ENCODE measurements around the gene NCOA5.

The NCOA5 gene

DNA sequence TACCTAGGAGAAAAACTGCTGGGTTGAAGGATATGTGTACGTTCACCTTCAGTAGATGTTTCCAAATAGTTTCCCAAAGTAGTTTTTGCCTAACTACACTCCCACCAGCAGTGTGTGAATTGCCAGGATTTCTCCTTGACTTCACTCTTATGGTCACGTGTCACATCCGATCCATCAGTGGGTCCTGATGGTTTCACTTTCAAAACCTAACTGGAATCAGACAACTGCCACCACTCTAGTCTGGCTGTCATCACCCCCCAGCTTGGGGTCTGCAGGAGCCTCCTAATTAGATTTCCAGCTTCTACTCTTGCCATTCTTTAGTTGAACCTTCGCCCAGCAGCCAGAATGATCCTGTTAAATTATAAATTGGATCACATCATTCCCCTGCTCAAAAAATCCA, 69.2 kb downstream of the NCOA5 start:
- peaks cover 42 to 76% (median 55%) of the 10 kb centered on the region in 10 experiments for H3K4me1 ChIP-seq
- H3K9me3 ChIP-seq (replicated peaks in 1 of 11): peaks cover 0 to 12% (median 8%) of the 10 kb centered on the region in 11 experiments; a peak in 14 of 22 replicates
- no peaks in the 10 kb centered on the region for H3K27me3 ChIP-seq
- TF ChIP-seq Cebpa-rat (IDR thresholded peaks at IDR 0.05): no peak
- H3K9ac ChIP-seq: peak overlapping the region in 10 of 11 experiments; percentile 6 to 83 (median 80); a peak in 18 of 22 replicates
- H3K4me3 ChIP-seq: peak overlapping the region in 9 of 10 experiments; percentile 59 to 76 (median 66); a peak in 16 of 20 replicates
- peaks cover 0 to 20% (median 9%) of the 10 kb centered on the region in 11 experiments; a peak in 11 of 22 replicates for H3K36me3 ChIP-seq
- peak overlapping the region; percentile 72 to 98 (median 92) for H3K4me2 ChIP-seq
- H4K20me1 ChIP-seq: peaks cover 13 to 44% (median 26%) of the 10 kb centered on the region in 11 experiments; a peak in 20 of 22 replicates
- H3K27ac ChIP-seq: peak overlapping the region in 9 of 11 experiments; percentile 58 to 87 (median 80); a peak in 16 of 22 replicates

DNA sequence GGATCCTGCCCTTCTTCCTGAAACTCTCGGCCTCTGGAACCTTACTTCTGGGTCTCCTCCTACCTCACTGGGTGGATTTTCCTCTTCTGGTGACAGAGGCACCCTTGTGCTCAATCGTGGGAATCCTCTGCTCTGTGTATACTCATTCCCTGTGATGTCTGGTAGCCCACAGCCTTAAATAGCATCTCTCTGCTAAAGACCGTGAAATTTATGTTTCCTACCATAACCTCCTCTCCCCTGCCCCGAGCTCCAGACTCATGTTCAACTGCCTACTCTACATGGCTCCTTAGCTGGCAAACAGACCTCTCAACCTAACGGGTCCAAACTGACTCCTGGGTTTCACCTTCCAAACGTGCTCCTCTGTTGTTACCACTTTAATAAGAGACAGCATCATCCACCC, 71.2 kb downstream of the NCOA5 start:
- peak overlapping the region; percentile 24 to 97 (median 79); a peak in 19 of 22 replicates for H3K4me2 ChIP-seq
- peaks cover 60 to 87% (median 65%) of the 10 kb centered on the region in 10 experiments for H3K4me1 ChIP-seq

DNA sequence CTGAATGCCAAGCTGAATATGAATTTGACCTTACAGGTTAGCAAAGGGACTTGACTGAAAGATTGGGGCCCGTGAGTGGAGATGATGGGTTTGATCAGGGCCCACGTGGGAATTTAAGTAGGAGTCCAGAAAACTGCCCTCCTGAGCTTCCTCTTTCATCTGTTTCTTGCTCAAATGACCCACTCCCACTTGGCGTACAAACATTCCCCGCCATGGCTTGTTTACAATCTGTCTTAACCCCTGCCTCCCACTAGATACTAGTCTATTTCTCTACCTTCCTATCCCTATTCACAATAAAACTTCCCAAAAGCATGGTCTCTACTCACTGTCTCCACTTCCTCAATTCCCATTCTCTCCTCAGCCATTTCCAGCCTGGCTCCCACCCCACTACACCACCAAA, 71.7 kb downstream of the NCOA5 start:
- H3K9ac ChIP-seq: peak overlapping the region in 2 of 11 experiments; percentile 6 to 21; a peak in 3 of 22 replicates
- peak overlapping the region in 7 of 11 experiments; percentile 1 to 52 (median 19); a peak in 9 of 22 replicates for H3K27ac ChIP-seq
- peaks cover 0 to 45% (median 14%) of the 10 kb centered on the region in 11 experiments; a peak in 11 of 22 replicates for H3K36me3 ChIP-seq
- no peak for TF ChIP-seq Cebpa-rat (IDR thresholded peaks at IDR 0.05)
- no peak overlapping the region for H3K4me3 ChIP-seq
- peaks cover 1 to 42% (median 5%) of the 10 kb centered on the region in 11 experiments; a peak in 19 of 22 replicates for H4K20me1 ChIP-seq
- peaks cover 64 to 87% (median 68%) of the 10 kb centered on the region in 10 experiments for H3K4me1 ChIP-seq
- peaks cover 0 to 12% (median 8%) of the 10 kb centered on the region in 11 experiments; a peak in 14 of 22 replicates for H3K9me3 ChIP-seq (replicated peaks in 1 of 11)
- H3K27me3 ChIP-seq: peaks cover 0 to 16% (median 10%) of the 10 kb centered on the region in 11 experiments; a peak in 17 of 22 replicates
- H3K4me2 ChIP-seq: peak overlapping the region; percentile 24 to 97 (median 79)

More for the DNA sequence above, 71.2 kb downstream of the NCOA5 start:
- H3K9ac ChIP-seq: peak overlapping the region in 4 of 11 experiments; percentile 6 to 36 (median 18); a peak in 3 of 22 replicates
- TF ChIP-seq Cebpa-rat (IDR thresholded peaks at IDR 0.05): no peak
- peak overlapping the region in 8 of 11 experiments; percentile 1 to 52 (median 15); a peak in 10 of 22 replicates for H3K27ac ChIP-seq
- no peak overlapping the region for H3K4me3 ChIP-seq
- peaks cover 0 to 11% (median 5%) of the 10 kb centered on the region in 11 experiments; a peak in 16 of 22 replicates for H3K27me3 ChIP-seq
- peaks cover 6 to 42% (median 10%) of the 10 kb centered on the region in 11 experiments; a peak in 20 of 22 replicates for H4K20me1 ChIP-seq
- H3K9me3 ChIP-seq (replicated peaks in 1 of 11): peaks cover 0 to 12% (median 8%) of the 10 kb centered on the region in 11 experiments; a peak in 14 of 22 replicates
- H3K36me3 ChIP-seq: peaks cover 0 to 40% (median 14%) of the 10 kb centered on the region in 11 experiments; a peak in 11 of 22 replicates

GRCh38 chr20:46017272-46017671, 72.5 kb downstream of the NCOA5 start:
- peaks cover 0 to 19% (median 9%) of the 10 kb centered on the region in 11 experiments; a peak in 16 of 22 replicates for H3K9me3 ChIP-seq (replicated peaks in 1 of 11)
- TF ChIP-seq Cebpa-rat (IDR thresholded peaks at IDR 0.05): no peak
- H3K4me3 ChIP-seq: no peak overlapping the region
- peaks cover 61 to 91% (median 73%) of the 10 kb centered on the region in 10 experiments for H3K4me1 ChIP-seq
- H3K4me2 ChIP-seq: peak overlapping the region; percentile 25 to 97 (median 79); a peak in 20 of 22 replicates
- no peak overlapping the region for H3K27ac ChIP-seq
- H4K20me1 ChIP-seq: peaks cover 0 to 48% (median 3%) of the 10 kb centered on the region in 11 experiments; a peak in 11 of 22 replicates
- no peak overlapping the region for H3K9ac ChIP-seq
- peaks cover 0 to 25% (median 18%) of the 10 kb centered on the region in 11 experiments; a peak in 18 of 22 replicates for H3K27me3 ChIP-seq
- peaks cover 0 to 52% (median 14%) of the 10 kb centered on the region in 11 experiments; a peak in 11 of 22 replicates for H3K36me3 ChIP-seq

DNA sequence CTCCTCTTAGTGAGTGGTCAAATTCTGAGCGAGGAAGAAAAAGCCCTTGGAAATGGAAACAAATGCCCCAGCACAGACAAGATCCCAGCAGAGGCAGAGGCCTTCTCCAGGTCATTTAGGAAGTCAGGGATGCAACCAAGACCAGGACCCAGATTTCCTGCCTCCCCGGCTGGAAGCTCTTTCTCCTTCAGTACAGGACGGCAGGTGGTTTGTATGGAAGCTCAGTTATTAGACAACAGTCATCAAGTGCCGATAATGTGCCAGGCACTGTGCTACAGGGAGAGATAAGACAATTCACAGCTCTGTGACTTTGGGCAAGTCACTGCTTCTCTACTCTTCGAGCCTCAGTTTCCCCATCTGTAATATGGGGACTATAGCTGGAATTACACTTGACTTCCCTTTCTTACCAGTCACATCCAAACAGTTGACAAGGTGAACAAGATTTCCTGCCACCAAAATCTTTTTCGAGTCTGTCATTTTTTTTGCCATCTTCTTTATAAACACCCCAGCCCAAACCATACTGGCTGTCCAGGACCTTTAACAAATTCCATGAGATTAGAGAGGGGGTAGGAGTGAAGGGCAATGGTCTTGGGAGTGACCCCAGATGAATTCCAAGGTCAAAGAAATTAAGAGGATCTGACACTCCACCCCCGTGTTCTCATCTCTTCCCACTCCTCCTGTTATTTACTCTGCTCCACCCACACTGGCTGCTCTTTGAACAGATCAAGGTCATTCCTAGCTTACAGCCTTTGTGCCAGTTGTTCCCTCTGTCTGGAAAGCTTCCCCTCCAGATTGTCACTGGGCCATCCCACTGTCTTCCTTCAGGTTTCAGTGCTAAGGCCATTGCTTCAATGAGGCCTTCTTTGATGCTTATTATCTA, 75.0 kb downstream of the NCOA5 start:
- peaks cover 0 to 74% (median 14%) of the 10 kb centered on the region in 11 experiments; a peak in 11 of 22 replicates for H3K36me3 ChIP-seq
- H3K9me3 ChIP-seq (replicated peaks in 1 of 11): peaks cover 0 to 41% (median 27%) of the 10 kb centered on the region in 11 experiments; a peak in 18 of 22 replicates
- peak overlapping the region in 3 of 10 experiments; percentile 64 to 74 (median 71); a peak in 6 of 20 replicates for H3K4me3 ChIP-seq
- H3K4me1 ChIP-seq: peaks cover 44 to 97% (median 80%) of the 10 kb centered on the region in 10 experiments
- H3K27ac ChIP-seq: no peak overlapping the region
- peaks cover 0 to 50% (median 43%) of the 10 kb centered on the region in 11 experiments; a peak in 19 of 22 replicates for H3K27me3 ChIP-seq
- peak overlapping the region in 2 of 11 experiments; percentile 34 to 43; a peak in 2 of 22 replicates for H3K9ac ChIP-seq
- H4K20me1 ChIP-seq: peaks cover 0 to 53% (median 9%) of the 10 kb centered on the region in 11 experiments; a peak in 12 of 22 replicates
- H3K4me2 ChIP-seq: peak overlapping the region; percentile 63 to 97 (median 84)
- no peak for TF ChIP-seq Cebpa-rat (IDR thresholded peaks at IDR 0.05)

DNA sequence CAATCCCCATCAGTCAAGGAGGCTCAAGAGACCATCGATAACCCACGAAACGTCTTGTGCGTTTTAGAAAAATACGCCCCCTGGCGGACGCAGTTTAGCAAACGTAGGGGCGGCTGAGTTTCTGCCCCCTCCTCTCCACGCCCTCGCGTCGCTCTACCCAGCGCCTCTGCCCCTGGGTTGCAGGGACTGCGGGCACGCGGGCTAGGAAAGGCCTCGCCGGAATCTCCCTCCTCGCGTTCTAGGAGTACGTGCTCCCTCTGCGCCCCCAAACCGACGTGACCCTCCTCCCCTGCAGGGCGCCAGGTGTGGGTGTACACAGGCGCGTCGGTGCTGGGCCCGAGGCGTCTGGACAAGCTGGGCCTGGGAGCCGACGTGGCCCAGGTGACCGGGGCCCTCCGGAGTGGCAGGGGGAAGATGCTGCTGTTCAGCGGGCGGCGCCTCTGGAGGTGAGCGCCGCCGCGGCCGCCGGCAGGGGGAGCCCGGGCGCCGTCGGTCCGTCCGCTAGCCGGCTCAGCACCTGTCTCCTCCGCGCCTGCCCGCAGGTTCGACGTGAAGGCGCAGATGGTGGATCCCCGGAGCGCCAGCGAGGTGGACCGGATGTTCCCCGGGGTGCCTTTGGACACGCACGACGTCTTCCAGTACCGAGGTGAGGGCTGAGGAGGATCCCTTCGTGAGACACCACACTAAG, 75.8 kb downstream of the NCOA5 start:
- Histone ChIP-seq H3K4me3 (peak overlapping the region in 6 of 10 experiments; percentile 2 to 74 (median 64); a peak in 13 of 20 replicates), H4K20me1 (peaks cover 0 to 53% (median 9%) of the 10 kb centered on the region in 11 experiments; a peak in 12 of 22 replicates), H3K36me3 (peaks cover 0 to 74% (median 14%) of the 10 kb centered on the region in 11 experiments; a peak in 11 of 22 replicates), H3K4me1 (peaks cover 44 to 97% (median 81%) of the 10 kb centered on the region in 10 experiments), H3K27ac (peak overlapping the region in 4 of 11 experiments; percentile 17 to 42 (median 27); a peak in 6 of 22 replicates), H3K9me3 (replicated peaks in 1 of 11) (peaks cover 0 to 41% (median 27%) of the 10 kb centered on the region in 11 experiments; a peak in 18 of 22 replicates), H3K4me2 (peak overlapping the region; percentile 63 to 97 (median 84)), H3K27me3 (peaks cover 0 to 58% (median 51%) of the 10 kb centered on the region in 11 experiments; a peak in 19 of 22 replicates), H3K9ac (peak overlapping the region in 5 of 11 experiments; percentile 20 to 43 (median 28); a peak in 5 of 22 replicates)
- no peak for TF ChIP-seq Cebpa-rat (IDR thresholded peaks at IDR 0.05)

- Histone ChIP-seq H3K9ac (peak overlapping the region in 3 of 11 experiments; percentile 33 to 56 (median 43); a peak in 1 of 22 replicates), H3K27me3 (peaks cover 0 to 64% (median 55%) of the 10 kb centered on the region in 11 experiments; a peak in 19 of 22 replicates), H3K27ac (peak overlapping the region in 2 of 11 experiments; percentile 22 to 28; a peak in 3 of 22 replicates), H3K36me3 (peaks cover 0 to 74% (median 14%) of the 10 kb centered on the region in 11 experiments; a peak in 11 of 22 replicates), H3K4me2 (peak overlapping the region; percentile 63 to 97 (median 84)), H4K20me1 (peaks cover 0 to 53% (median 9%) of the 10 kb centered on the region in 11 experiments; a peak in 12 of 22 replicates), H3K9me3 (replicated peaks in 1 of 11) (peaks cover 0 to 41% (median 27%) of the 10 kb centered on the region in 11 experiments; a peak in 18 of 22 replicates), H3K4me3 (peak overlapping the region in 5 of 10 experiments; percentile 30 to 74 (median 64); a peak in 11 of 20 replicates), H3K4me1 (peaks cover 44 to 98% (median 83%) of the 10 kb centered on the region in 10 experiments)
- TF ChIP-seq Cebpa-rat (IDR thresholded peaks at IDR 0.05): no peak
Observed at GRCh38 chr20:46013322-46013828, 76.4 kb downstream of the NCOA5 start.
